Gastroesophageal sphincter (tissue), 3 donors: ENCODE measurements around the gene QPRT.

ENCODE experiments used
- EP300 ChIP-seq: sonication (generic); formaldehyde crosslinking; IDR thresholded peaks from one replicate; pipeline ENCODE4 v1.6.1; 2017; ENCODE audit warnings: antibody characterized with exemption, mild to moderate bottlenecking
- POLR2A ChIP-seq, 2 donors: fragments of 450-650 bp; IDR thresholded peaks; one replicate each; pipeline ENCODE4 v1.6.1; 2017; ENCODE audit warnings: antibody characterized with exemption in 2 of 2, mild to moderate bottlenecking in 2 of 2, moderate library complexity in 1 of 2
- POLR2AphosphoS5 ChIP-seq: sonication (generic); formaldehyde crosslinking; IDR thresholded peaks from one replicate; pipeline ENCODE4 v1.6.1; 2017; ENCODE audit warnings: antibody characterized with exemption
- TF ChIP-seq, protein P1 (sequence below), 4 experiments: fragments of 200-600 bp in 2 of 4; fragments of 450-650 bp in 2 of 4; sonication (generic) in 1 of 4; IDR thresholded peaks; one replicate each; pipeline ENCODE4 v1.5.1; 2017 to 2019; ENCODE audit warnings: antibody characterized with exemption in 4 of 4, mild to moderate bottlenecking in 2 of 4, moderate library complexity in 2 of 4

DNA sequence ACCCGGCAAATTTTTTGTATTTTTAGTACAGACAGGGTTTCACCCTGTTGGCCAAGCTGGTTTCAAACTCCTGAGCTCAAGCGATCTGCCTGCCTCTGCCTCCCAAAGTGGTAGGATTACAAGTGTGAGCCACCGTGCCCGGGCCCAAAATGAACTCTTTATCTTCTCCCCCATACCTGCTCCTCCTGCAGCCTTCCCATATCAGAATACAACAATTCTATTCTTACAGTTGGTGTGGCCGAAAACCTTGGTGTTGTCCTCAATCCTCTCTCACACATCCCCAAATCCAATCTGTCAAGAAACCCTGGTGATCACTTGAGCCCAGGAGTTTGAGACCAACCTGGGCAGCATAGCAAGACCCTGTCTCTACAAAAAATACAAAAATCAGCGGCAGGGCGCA is 35.4 kb upstream of the QPRT start:
- TF ChIP-seq POLR2AphosphoS5 = no peak
- TF ChIP-seq, protein P1, sequence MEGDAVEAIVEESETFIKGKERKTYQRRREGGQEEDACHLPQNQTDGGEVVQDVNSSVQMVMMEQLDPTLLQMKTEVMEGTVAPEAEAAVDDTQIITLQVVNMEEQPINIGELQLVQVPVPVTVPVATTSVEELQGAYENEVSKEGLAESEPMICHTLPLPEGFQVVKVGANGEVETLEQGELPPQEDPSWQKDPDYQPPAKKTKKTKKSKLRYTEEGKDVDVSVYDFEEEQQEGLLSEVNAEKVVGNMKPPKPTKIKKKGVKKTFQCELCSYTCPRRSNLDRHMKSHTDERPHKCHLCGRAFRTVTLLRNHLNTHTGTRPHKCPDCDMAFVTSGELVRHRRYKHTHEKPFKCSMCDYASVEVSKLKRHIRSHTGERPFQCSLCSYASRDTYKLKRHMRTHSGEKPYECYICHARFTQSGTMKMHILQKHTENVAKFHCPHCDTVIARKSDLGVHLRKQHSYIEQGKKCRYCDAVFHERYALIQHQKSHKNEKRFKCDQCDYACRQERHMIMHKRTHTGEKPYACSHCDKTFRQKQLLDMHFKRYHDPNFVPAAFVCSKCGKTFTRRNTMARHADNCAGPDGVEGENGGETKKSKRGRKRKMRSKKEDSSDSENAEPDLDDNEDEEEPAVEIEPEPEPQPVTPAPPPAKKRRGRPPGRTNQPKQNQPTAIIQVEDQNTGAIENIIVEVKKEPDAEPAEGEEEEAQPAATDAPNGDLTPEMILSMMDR (IDR thresholded peaks at IDR 0.05) = no peak
- no peak for TF ChIP-seq EP300
- TF ChIP-seq POLR2A (IDR thresholded peaks at IDR 0.05) = no peak
